CD4-positive, alpha-beta memory T cell (primary cell): ENCODE data around the gene KLHL13. TPM values are rescaled to one million over a fixed set of nuclear protein-coding genes. Genes with fewer than 3 reads are reported as not detected.
"Not testable (repeated sequence)": the region's sequence is repeated elsewhere in the genome, so short reads cannot be mapped to it uniquely, and the experiment has no call there.

Experiments
- CTCF ChIA-PET: fragments of 350-600 bp; sonication (Branson Sonifier 250); formaldehyde crosslinking; loops from one replicate; lab custom pipeline; 2021; ENCODE audit warnings: inconsistent platforms; ENCODE audit not compliant: partially characterized antibody; lab: Charles Lee
- POLR2A ChIA-PET: fragments of 350-600 bp; sonication (Branson Sonifier 250); formaldehyde crosslinking; loops from one replicate; lab custom pipeline; 2021; ENCODE audit not compliant: partially characterized antibody; lab: Charles Lee
- DNase-seq, 5 donors: peaks; one replicate each; pipeline versions ENCODE4 v3.0.0 to v3.0.0-alpha.2; 2020 to 2022; ENCODE audit warnings: mixed read lengths in 1 of 5
- H3K27ac ChIP-seq: one replicate; pipeline ENCODE4 v1.7.0; 2013; ENCODE audit warnings: low read depth, low read length
- H3K27me3 ChIP-seq: 2 replicates; pipeline ENCODE4 v1.7.0; 2013; ENCODE audit warnings: mild to moderate bottlenecking, low read length, moderate library complexity; ENCODE audit not compliant: insufficient read depth
- H3K36me3 ChIP-seq: 2 replicates; pipeline ENCODE4 v1.7.0; 2013; ENCODE audit warnings: mild to moderate bottlenecking, low read length, moderate library complexity; ENCODE audit not compliant: insufficient read depth
- H3K4me1 ChIP-seq: 2 replicates; pipeline ENCODE4 v1.7.0; 2013; ENCODE audit warnings: mild to moderate bottlenecking, low read length, moderate library complexity; ENCODE audit not compliant: insufficient read depth
- H3K4me3 ChIP-seq, 2 donors: one replicate each; pipeline ENCODE4 v1.7.0; 2013; ENCODE audit warnings: low read length in 2 of 2, mild to moderate bottlenecking in 1 of 2
- H3K9me3 ChIP-seq, 2 donors: one replicate each; pipeline ENCODE4 v1.7.0; 2013; ENCODE audit warnings: low read length in 2 of 2, control low read depth in 1 of 2; ENCODE audit not compliant: control insufficient read depth in 1 of 2
- H3K27ac Mint-ChIP-seq, 7 donors: one replicate each; pipeline ENCODE4 v1.8.0; 2020 to 2021; ENCODE audit warnings: mixed read lengths in 7 of 7, mild to moderate bottlenecking in 6 of 7, inconsistent platforms in 3 of 7, moderate library complexity in 3 of 7
- H3K27me3 Mint-ChIP-seq, 2 donors: one replicate each; pipeline ENCODE4 v1.8.0; 2020 to 2021; ENCODE audit warnings: mixed read lengths in 2 of 2
- H3K36me3 Mint-ChIP-seq, 2 donors: one replicate each; pipeline ENCODE4 v1.8.0; 2020 to 2021; ENCODE audit warnings: mixed read lengths in 2 of 2, inconsistent platforms in 1 of 2, mild to moderate bottlenecking in 1 of 2
- H3K4me1 Mint-ChIP-seq, 4 donors: one replicate each; pipeline ENCODE4 v1.8.0; 2020 to 2021; ENCODE audit warnings: mixed read lengths in 4 of 4, mild to moderate bottlenecking in 1 of 4
- H3K4me3 Mint-ChIP-seq, 8 donors: one replicate each; pipeline ENCODE4 v1.8.0; 2020 to 2021; ENCODE audit warnings: mixed read lengths in 8 of 8, mild to moderate bottlenecking in 7 of 8, moderate library complexity in 6 of 8, inconsistent platforms in 3 of 8
- H3K9me3 Mint-ChIP-seq, 8 donors: one replicate each; pipeline ENCODE4 v1.8.0; 2020 to 2021; ENCODE audit warnings: mixed read lengths in 8 of 8, mild to moderate bottlenecking in 5 of 8, inconsistent platforms in 3 of 8, moderate library complexity in 1 of 8
- intact Hi-C: fragments of 100-400 bp; cut with micrococcal nuclease; formaldehyde crosslinking; loops from one replicate; pipeline ENCODE4 v1.15.1; 2023
- polyA plus RNA-seq, 2 donors: library from polyadenylated mRNA; unstranded; fragments of 300-500 nt; fragmentation: Illumina TruSeq; gene quantifications; one replicate each; pipeline ENCODE4 v1.2.3, GENCODE V29; 2021
- total RNA-seq, 2 experiments: library from RNA; stranded (reverse); gene quantifications; one replicate each; pipeline ENCODE4 v1.2.3, GENCODE V29; 2021

Gene KLHL13
- total and polyA plus RNA-seq, 4 experiments from 2014 or later = 0.53 to 0.59 TPM; not detected in 2

- H3K4me3 ChIP-seq, POLR2A ChIA-PET, H3K27ac Mint-ChIP-seq, H3K4me1 Mint-ChIP-seq, DNase-seq, H3K36me3 Mint-ChIP-seq, CTCF ChIA-PET, H3K27ac ChIP-seq, intact Hi-C loops, H3K4me3 Mint-ChIP-seq, H3K27me3 ChIP-seq, H3K4me1 ChIP-seq, H3K36me3 ChIP-seq, H3K27me3 Mint-ChIP-seq, H3K9me3 ChIP-seq: not testable (repeated sequence)
- H3K9me3 Mint-ChIP-seq = peaks cover 0 to 11% (median 3%) of the 10 kb centered on the region in 8 donors
These were observed 114.2 kb downstream of the KLHL13 start for GRCh38 chrX:118002417-118002816.

GRCh38 chrX:118000518-118000917, 116.1 kb downstream of the KLHL13 start:
- POLR2A ChIA-PET = no interaction called here
- CTCF ChIA-PET = interaction anchor here (1.1 kb wide), 1 partner anchor 11 kb away, joined by 3 read pairs; no protein-coding TSS in a partner anchor

GRCh38 chrX:117998171-117998570, 118.4 kb downstream of the KLHL13 start:
- no peak overlapping the region for H3K27ac ChIP-seq
- CTCF ChIA-PET = no interaction called here
- no peaks in the 10 kb centered on the region for H3K4me1 ChIP-seq
- H3K36me3 Mint-ChIP-seq = no peaks in the 10 kb centered on the region
- H3K27ac Mint-ChIP-seq = peak overlapping the region in 1 of 7 donors; percentile 44
- no peaks in the 10 kb centered on the region for H3K27me3 Mint-ChIP-seq
- no peak for DNase-seq
- intact Hi-C loops = no loop called here
- H3K27me3 ChIP-seq = no peaks in the 10 kb centered on the region
- peaks cover 0 to 6% (median 3%) of the 10 kb centered on the region in 8 donors for H3K9me3 Mint-ChIP-seq
- H3K4me3 ChIP-seq = no peak overlapping the region
- H3K36me3 ChIP-seq = no peaks in the 10 kb centered on the region
- no peaks in the 10 kb centered on the region for H3K9me3 ChIP-seq
- no peaks in the 10 kb centered on the region for H3K4me1 Mint-ChIP-seq
- H3K4me3 Mint-ChIP-seq = no peak overlapping the region
- POLR2A ChIA-PET = no interaction called here

More at GRCh38 chrX:118000518-118000917, 116.1 kb downstream of the KLHL13 start:
- no peak for DNase-seq
- no peak overlapping the region for H3K4me3 ChIP-seq
- no peak overlapping the region for H3K27ac Mint-ChIP-seq
- H3K27ac ChIP-seq = no peak overlapping the region
- H3K9me3 ChIP-seq = no peaks in the 10 kb centered on the region
- H3K27me3 Mint-ChIP-seq = no peaks in the 10 kb centered on the region
- H3K4me1 Mint-ChIP-seq = no peaks in the 10 kb centered on the region
- no peak overlapping the region for H3K4me3 Mint-ChIP-seq
- intact Hi-C loops = no loop called here
- H3K36me3 Mint-ChIP-seq = no peaks in the 10 kb centered on the region
- H3K27me3 ChIP-seq = no peaks in the 10 kb centered on the region
- no peaks in the 10 kb centered on the region for H3K36me3 ChIP-seq
- no peaks in the 10 kb centered on the region for H3K4me1 ChIP-seq
- peaks cover 0 to 11% (median 3%) of the 10 kb centered on the region in 8 donors for H3K9me3 Mint-ChIP-seq

- Mint-ChIP-seq H3K27ac (no peak overlapping the region), H3K27me3 (no peaks in the 10 kb centered on the region), H3K4me1 (no peaks in the 10 kb centered on the region), H3K4me3 (no peak overlapping the region), H3K9me3 (peaks cover 0 to 8% (median 2%) of the 10 kb centered on the region in 8 donors), H3K36me3 (no peaks in the 10 kb centered on the region)
- Histone ChIP-seq H3K27ac (no peak overlapping the region), H3K27me3 (no peaks in the 10 kb centered on the region), H3K9me3 (no peaks in the 10 kb centered on the region), H3K36me3 (no peaks in the 10 kb centered on the region), H3K4me1 (no peaks in the 10 kb centered on the region), H3K4me3 (no peak overlapping the region)
- DNase-seq = no peak
- CTCF ChIA-PET = no interaction called here
- POLR2A ChIA-PET = no interaction called here
- intact Hi-C loops = no loop called here
These were observed 119.6 kb downstream of the KLHL13 start for GRCh38 chrX:117996918-117997480.

- H3K36me3 Mint-ChIP-seq = no peaks in the 10 kb centered on the region
- H3K4me3 ChIP-seq = no peak overlapping the region
- H3K27ac ChIP-seq = no peak overlapping the region
- H3K36me3 ChIP-seq = no peaks in the 10 kb centered on the region
- H3K27ac Mint-ChIP-seq = no peak overlapping the region
- POLR2A ChIA-PET = no interaction called here
- peaks cover 0 to 8% (median 2%) of the 10 kb centered on the region in 8 donors for H3K9me3 Mint-ChIP-seq
- H3K4me1 ChIP-seq = no peaks in the 10 kb centered on the region
- CTCF ChIA-PET = no interaction called here
- intact Hi-C loops = no loop called here
- H3K4me1 Mint-ChIP-seq = no peaks in the 10 kb centered on the region
- H3K9me3 ChIP-seq = no peaks in the 10 kb centered on the region
- no peak for DNase-seq
- no peaks in the 10 kb centered on the region for H3K27me3 Mint-ChIP-seq
- no peaks in the 10 kb centered on the region for H3K27me3 ChIP-seq
- H3K4me3 Mint-ChIP-seq = no peak overlapping the region
These were observed 120.2 kb downstream of the KLHL13 start for GRCh38 chrX:117996408-117996807.

GRCh38 chrX:117995378-117995777, 121.2 kb downstream of the KLHL13 start:
- Mint-ChIP-seq H3K4me3 (no peak overlapping the region), H3K4me1 (no peaks in the 10 kb centered on the region), H3K27me3 (no peaks in the 10 kb centered on the region), H3K9me3 (peaks cover 0 to 8% (median 2%) of the 10 kb centered on the region in 8 donors), H3K36me3 (no peaks in the 10 kb centered on the region), H3K27ac (no peak overlapping the region)
- H3K9me3 ChIP-seq = no peaks in the 10 kb centered on the region
- H3K27ac ChIP-seq = no peak overlapping the region
- intact Hi-C loops = no loop called here
- DNase-seq = no peak
- CTCF ChIA-PET = no interaction called here
- POLR2A ChIA-PET = no interaction called here
- no peaks in the 10 kb centered on the region for H3K36me3 ChIP-seq
- no peak overlapping the region for H3K4me3 ChIP-seq
- H3K27me3 ChIP-seq = no peaks in the 10 kb centered on the region
- no peaks in the 10 kb centered on the region for H3K4me1 ChIP-seq

GRCh38 chrX:117992192-117992723, 124.4 kb downstream of the KLHL13 start:
- Mint-ChIP-seq H3K27ac (no peak overlapping the region), H3K4me1 (no peaks in the 10 kb centered on the region), H3K9me3 (peaks cover 0 to 3% (median 0%) of the 10 kb centered on the region in 8 donors), H3K27me3 (no peaks in the 10 kb centered on the region), H3K4me3 (no peak overlapping the region), H3K36me3 (no peaks in the 10 kb centered on the region)
- DNase-seq = no peak
- POLR2A ChIA-PET = no interaction called here
- no peaks in the 10 kb centered on the region for H3K27me3 ChIP-seq
- H3K27ac ChIP-seq = no peak overlapping the region
- H3K36me3 ChIP-seq = no peaks in the 10 kb centered on the region
- no peak overlapping the region for H3K4me3 ChIP-seq
- H3K9me3 ChIP-seq = no peaks in the 10 kb centered on the region
- no peaks in the 10 kb centered on the region for H3K4me1 ChIP-seq
- CTCF ChIA-PET = no interaction called here
- intact Hi-C loops = no loop called here
